GM19455 (cell line): ENCODE data around the gene TENM3.

Source experiments
- ATAC-seq: cut with Tn5 transposase; IDR thresholded peaks from one replicate; pipeline ENCODE4 v1.9.1; 2021; ENCODE audit not compliant: unreplicated experiment

Gene TENM3

DNA sequence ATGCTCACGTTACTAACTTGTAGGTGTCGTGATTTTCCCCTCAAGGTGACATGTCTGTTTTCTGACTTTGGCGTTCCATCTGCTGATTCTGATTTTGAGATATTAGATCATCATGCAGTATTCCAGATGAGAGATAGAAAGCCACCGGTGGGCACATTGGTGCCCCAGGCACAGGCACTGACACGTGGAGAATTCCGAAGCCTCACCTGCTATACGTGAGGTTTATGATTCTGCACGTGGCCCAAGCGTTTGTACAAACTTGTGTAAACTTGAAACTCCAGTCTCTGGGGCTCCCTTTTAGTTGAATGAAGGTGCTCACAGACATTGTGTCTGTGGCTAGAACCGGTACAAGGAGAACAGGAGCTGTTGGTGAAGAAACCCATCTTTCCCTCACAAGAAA, 81.1 kb downstream of the TENM3 start:
- no peak for ATAC-seq

- ATAC-seq = no peak
These were observed 82.2 kb downstream of the TENM3 start for GRCh38 chr4:182325397-182325796.

- ATAC-seq = no peak
These were observed 82.7 kb downstream of the TENM3 start for GRCh38 chr4:182325848-182326255.

GRCh38 chr4:182328505-182328904, 85.3 kb downstream of the TENM3 start:
- no peak for ATAC-seq

DNA sequence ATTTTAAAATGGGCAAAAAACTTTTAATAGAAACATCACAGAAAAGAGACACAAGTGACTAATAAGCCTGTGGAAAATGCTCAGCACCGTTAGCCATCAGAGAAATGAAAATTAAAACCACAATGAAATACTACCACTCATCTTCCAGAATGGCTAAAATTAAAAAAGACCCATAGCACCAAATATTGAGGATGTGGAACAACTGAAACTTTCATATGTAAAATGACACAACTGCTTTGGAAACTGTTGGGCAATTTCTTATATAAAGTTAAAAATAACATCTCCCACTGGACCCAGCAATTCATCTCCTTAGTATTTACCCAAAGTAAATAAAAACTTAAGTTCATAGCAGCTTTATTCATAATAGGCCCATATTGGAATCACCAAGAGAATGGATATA, 94.2 kb downstream of the TENM3 start:
- no peak for ATAC-seq

GRCh38 chr4:182338063-182338462, 94.9 kb downstream of the TENM3 start:
- ATAC-seq = no peak

DNA sequence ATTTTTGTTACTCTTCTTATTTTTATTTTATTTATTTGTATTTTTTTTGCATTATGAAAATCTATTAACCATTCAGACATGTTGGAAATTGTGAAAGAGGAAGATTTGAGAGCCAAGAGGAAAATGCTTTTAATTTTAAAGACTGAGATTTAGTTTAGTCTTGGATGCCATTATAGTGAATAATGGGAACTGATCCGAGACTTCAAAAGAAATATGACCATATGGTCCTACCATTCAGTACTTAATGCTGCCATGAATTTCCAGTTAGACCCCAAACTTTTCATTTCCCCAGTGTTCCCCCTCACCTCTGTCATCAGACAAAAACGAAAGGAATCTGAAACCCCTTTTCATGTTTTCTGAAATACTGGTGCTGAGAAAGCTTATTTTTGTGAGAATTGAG, 95.5 kb downstream of the TENM3 start:
- no peak for ATAC-seq

DNA sequence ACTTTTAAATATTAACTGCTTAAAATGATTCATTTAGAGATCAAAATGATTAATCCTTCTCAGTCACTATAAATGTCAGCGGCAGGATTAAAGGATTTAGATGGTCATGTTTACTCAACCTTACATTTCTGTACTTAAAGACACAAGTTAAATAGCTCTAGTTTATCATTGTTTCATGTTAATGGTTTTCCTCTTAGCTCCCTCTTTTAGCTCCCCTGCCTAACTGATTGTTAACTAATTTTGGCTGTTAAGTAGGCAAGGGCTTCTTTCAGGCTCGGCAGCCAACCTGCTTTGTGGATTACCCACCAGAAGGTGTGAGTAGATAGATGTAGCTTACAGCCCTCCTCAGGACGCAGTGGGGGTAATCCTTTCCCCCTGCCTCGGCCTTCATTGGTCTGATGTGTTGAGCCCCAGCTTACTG, 96.0 kb downstream of the TENM3 start:
- no peak for ATAC-seq

GRCh38 chr4:182343453-182343852, 100.3 kb downstream of the TENM3 start:
- ATAC-seq = no peak

DNA sequence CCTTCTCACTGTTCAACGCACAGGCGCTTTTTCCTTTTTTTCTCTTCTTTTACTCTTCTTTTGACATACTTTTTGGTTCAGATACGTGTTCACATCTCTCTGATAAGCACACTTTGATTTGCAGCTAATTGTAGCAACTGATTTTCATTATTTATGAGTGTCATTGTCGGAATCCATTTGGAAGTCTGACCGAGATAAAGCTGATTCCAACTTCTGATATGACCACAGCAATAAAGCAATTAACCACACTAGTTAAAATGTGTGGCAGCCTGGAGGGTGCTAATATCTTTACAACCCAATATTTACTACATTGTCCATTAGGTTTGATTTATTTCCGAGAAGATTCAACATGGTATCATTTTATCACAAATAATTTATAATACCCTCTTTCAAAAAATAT, 101.8 kb downstream of the TENM3 start:
- no peak for ATAC-seq

DNA sequence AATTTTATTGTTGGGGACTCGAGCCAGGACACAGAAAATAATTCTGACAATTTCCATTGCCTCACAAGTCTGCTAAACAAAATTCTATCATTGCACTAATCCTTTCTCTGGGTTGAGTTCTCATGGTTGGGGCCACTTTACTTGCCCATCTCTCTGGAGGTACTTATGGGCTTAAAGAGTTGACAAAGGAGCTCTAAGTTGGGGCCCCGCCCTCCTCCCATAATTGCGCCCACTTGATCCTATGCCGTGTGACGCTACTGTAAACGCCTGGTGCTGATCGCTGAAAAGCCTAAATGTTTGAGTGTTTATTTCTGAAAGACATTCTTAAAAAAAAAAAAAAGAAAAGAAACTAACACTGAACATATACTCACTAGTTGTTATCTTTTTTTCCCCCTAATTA, 103.0 kb downstream of the TENM3 start:
- ATAC-seq = no peak

GRCh38 chr4:182346675-182347375, 103.6 kb downstream of the TENM3 start:
- no peak for ATAC-seq

DNA sequence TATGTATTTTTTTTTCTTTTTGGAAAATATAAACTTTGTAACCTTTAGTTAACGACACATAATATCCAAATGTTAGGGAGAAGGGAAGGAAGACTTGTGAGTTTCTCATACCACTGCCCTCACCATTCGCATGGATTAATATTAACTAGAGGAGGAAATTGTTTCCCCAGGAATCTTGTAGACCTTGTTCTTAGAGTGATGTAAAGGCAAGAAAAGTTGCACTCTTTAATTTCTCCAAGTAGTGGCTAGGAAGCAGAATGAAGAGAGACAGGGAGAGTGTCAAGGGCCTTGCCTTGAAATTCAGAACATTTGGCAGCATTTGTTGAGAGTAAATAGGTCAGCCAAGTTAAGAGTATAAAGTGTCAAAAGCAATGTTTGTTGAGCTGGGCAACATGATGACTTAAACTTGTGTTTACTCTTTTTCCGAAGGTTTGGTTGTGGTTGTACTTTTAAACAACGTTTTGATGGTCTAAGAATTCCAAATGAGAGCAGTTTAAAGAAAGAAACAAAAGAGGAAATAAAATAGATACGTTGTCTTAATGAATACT, 105.7 kb downstream of the TENM3 start:
- ATAC-seq = no peak

DNA sequence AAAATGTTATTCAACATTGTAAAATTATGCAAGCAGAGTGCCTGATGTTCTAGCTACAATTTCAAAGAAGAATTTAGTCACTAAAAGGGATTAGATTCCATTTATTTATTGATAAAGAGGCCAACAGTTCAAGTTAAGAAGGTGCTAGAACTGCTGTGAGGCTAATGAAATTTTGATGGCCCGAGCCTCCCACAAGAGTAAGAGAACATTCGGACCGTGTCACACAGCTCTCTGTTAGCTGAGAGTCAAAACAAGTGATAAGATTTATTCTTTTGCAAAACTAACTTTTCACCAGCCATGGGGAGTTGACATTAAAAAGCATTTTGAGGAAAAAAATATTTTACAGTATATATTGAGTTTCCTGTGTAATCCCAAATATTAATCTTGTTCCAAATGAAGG, 106.8 kb downstream of the TENM3 start:
- ATAC-seq = no peak

- ATAC-seq = no peak
These were observed 108.3 kb downstream of the TENM3 start for GRCh38 chr4:182351485-182351884.

- no peak for ATAC-seq
These were observed 110.9 kb downstream of the TENM3 start for GRCh38 chr4:182354106-182354505.

GRCh38 chr4:182354867-182355266, 111.7 kb downstream of the TENM3 start:
- ATAC-seq = no peak

- no peak for ATAC-seq
These were observed 124.0 kb downstream of the TENM3 start for GRCh38 chr4:182367153-182367552.

GRCh38 chr4:182369211-182369610, 126.0 kb downstream of the TENM3 start:
- ATAC-seq = no peak

GRCh38 chr4:182370491-182370890, 127.3 kb downstream of the TENM3 start:
- no peak for ATAC-seq

DNA sequence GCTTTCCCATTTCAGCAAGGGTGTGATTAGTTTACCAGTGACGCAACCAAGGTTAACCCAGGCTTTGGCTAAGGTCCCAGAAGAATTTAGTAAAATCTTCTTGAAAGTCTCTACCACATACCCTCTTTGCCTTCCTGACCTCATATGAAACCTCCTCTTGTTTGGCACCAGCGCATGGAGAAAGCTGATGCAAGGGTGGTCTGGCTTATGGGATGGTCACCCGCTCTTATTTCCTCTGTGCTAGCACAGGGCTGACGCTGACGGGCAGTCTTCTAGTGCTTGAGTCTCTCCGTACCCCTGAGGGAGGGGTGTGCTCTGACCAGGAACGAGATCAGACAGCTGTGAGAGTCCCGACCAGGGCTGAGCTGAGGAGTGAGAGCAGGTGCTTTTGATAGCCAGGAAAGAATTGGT, 137.6 kb downstream of the TENM3 start:
- no peak for ATAC-seq

DNA sequence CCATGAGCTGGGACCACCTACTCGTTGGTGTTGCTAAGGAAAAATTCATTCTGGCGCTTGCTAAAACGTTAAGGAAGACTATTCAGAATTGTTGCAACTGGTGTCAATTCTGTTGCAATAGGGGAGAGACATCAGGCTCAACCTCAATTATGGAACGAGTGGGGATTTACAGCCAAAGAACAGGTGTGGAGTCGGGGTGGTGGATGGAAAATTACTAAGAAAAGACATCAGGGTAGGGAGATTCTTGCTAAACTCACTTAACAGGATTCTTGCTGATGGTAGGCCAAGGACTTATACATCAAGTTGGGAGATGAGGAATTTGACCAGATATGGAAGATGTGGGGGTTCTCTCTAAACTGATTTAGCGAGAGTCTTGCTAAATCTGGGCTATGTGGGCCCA, 139.7 kb downstream of the TENM3 start:
- no peak for ATAC-seq

DNA sequence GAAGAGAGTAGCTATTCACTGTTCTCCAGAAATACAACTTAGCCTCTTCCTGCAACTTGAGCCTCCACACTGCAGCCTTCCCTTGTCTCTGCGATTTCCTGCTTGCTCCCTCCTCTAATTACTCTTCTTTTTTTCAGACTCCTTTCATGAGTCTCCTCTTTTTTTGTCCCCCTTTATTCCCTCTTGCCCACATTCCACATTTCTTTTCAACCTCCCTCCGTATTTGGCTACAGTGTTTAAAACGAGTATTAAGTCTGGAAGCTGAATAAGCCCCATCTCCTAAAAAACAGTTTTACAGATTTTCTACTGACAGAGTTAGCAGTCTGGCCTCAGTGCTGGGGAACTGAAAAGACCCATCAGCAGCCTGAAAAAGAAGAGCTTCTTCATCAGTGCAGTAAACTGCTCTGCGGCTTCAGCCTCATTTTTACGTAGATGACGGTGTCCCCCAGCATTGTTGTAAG, 141.5 kb downstream of the TENM3 start:
- no peak for ATAC-seq
